NCI-H510A treated with DMSO at 0.1 percent for 48 hours (cell line): ENCODE measurements around the gene ZNF805.
A peak's percentile ranks its signal among the peaks of the same experiment; 100 is the strongest.
"Not testable (repeated sequence)": the region's sequence is repeated elsewhere in the genome, so short reads cannot be mapped to it uniquely, and the experiment has no call there.

ENCODE experiments used
- DNase-seq: peaks from one replicate; lab custom pipeline; 2025; lab: John Stamatoyannopoulos, UW

ZNF805 gene

DNA sequence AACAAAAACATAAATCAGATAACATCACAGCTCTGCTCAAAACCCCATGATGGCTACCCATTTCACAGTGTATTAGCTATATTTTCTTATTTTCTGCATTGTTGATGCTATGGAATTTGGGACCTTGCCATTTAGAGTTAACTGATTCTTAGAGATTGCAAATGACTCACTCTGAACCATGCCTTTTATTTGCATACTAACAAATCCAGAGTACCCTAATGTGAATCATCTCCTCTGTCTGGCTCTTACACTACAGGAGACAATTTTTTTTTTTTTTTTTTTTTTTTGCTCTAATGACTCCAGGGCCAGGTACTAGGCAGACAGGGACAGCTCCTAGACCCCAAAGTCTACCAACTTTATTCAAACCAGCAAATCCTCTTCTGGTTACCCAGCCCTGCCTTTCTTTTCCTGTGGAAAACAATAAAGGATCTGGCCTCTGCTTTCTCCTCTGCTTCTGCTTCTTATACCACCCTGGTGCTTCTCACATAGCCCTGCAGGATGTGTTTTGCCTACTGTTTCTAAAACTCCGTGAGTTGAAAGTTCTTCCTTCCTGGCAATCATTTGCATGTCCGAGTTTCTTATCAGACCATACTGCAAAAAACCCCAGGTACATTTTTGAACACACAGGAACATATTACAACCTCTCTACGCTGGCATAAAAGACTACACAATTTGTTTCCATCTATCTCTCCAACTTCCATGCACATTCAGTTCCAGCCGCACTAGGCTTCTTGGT, 29.3 kb downstream of the ZNF805 start:
- DNase-seq, result no peak

DNA sequence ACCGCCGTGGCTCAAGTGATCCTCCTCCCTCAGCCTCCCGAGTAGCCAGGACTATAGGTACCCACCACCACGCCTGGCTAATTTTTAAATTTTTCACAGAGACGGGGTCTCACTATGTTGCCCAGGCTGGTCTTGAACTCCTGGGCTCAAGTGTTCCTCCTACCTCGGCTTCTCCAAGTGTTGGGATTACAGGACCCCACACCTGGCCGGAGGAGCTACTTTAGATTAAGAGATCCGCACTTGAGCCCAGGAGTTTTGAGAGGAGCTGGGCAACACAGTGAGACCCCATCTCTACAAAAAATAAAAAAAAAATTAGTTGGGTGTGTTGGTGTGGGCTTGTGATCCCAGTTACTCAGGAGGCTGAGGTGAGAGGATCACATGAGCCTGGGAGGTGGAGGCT, 30.8 kb downstream of the ZNF805 start:
- DNase-seq, result no peak

DNA sequence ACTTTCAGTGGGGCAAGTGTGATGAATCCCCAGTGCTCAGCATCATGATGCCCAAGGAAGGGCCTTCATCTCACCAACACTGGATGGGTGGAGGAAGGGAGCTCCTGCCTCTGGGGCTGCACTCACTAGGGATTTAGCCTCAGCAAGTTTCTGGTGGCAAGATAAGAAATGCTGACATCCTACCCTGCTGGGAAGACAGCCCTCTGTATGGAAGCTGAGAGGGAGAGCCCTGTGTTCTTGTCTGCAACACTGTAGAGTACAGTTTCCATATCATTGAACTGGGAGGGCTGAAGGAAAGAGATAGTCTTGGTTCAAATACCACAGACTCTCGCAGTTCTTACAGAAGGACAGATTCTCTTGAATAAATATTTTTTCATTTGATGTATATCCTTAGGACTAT, 32.6 kb downstream of the ZNF805 start:
- DNase-seq, result no peak

DNA sequence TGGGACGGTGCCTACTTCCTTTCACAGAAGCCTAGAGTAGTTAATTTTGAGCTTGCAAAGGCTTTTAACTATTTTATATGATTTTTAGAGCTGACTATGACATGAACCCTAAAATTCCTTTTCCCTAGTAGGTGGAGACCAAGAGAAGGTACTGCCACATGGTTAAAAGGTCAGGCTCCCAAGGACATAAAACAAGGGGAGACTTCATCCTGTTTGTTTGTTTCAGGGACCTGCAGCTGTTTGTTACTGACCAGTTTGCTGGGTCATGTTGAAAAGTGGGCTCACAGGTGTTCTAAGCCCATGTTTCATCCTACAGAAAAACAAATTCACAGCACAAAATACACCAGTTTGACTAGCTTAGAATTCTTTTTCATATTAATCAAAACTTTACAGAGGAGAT, 36.0 kb downstream of the ZNF805 start:
- DNase-seq, result no peak

DNA sequence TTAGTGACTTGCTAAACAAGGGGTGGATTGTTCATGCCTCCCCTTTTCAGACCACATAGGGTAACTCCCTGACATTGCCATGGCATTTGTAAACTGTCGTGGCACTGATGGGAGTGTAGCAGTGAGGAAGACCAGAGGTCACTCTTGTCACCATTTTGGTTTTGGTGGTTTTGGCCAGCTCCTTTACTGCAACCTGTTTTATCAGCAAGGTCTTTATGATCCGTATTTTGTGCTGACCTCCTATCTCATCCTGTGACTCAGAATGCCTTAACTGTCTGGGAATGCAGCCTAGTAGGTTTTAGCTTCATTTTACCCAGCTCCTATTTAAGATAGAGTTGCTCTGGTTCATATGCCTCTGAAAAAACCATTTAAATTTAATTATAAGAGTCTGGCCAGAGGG, 38.0 kb downstream of the ZNF805 start:
- DNase-seq, result not testable (repeated sequence)

DNA sequence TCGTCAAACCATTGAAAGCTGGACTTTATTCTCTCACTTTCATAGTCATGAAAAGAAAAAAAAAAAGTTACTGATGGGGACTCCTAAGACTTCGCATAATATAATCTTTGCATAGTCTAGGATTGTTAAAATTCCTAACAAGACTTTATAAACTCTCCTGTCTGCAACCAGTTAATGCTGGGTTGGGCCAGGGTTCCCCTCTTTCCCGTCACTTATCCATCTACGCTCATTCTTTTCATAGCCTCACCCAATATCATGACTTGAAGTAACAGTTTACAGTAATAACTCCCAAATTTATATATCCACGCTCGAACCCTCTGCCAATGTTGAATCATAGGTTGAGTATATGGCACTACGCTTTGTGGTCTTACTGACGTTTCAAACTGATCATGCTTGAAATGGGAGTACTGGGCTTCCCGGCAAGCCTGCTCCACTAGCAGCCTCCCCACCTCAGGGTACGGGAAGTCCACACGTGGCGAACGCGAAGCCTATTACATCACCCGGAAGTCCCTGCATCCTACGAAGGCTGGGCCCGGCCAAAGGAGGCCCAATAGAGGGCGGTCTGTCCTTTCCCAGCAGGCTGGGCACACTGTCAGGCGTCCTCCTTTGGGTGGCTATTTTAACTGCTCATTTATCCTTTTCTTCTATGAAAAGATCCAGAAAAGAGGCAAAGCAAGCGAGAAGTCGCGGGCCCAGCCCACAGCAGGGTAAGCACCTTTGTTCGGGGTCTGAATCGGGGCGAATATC, 39.2 kb downstream of the ZNF805 start:
- peak; percentile 91 for DNase-seq

DNA sequence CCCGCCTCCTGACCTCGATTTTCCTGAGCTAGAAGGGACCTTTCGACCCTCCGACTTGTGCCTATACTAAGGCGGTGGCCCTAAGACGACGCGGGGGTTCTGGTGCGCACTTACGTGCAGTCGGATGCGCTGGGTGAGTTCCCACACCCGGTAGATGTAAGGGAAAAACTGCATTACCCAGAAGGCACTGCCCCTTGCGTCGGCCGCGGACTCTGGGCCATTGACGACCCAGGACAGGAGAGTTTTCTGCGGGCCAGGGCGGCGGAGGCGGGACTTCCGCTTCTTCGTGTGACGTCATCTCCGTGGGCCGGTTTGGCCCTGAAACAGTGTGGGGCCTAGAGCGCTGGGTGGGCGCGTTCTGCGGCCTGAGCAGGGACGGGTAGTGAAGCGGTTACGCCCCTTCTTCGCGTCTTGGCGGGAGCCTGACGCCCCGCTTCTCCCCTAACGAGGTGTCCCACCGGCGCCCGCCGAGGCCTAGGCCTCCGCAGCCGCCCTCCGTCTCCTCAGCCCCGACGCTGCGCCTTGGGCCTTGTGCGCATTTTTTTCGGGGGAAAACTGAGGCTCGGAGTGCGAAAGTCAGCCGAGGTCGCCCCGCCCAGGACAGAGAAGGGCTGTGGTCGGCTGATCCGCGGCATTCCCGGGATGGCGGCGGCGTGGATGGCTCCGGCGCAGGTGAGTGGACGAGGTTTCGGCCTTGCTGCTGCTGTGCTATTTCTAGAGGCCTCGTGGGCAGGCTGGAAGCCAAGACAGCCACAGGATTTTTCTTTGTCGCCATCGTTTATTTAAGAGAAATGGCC, 39.9 kb downstream of the ZNF805 start, which contains the start of gene ZNF460:
ZNF460 (plus strand) TSS at position 321 of the 797 bp plus-strand sequence; CDS start at position 643, 322 bp downstream.
- peak; percentile 85 for DNase-seq

DNA sequence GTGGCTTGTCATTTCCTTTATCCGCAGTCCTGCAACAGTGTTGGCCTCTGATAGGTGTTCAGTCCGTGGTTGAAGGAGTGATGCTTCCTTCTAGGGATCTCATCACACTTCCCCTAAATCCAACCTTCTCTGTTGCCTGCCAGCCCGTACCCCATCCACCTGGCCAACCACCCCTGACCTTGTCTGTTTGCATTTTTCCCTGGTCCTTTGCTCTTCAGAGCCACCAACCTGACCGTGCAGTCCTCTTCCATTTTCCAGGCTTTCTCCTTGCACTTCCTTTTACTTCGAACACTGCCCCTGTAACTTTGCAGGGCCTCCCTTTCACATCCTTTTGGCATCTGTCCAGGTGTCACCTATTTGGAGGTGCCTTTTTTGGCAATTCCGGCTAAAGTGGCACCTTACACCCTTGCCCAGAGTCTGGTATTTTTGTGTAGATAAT, 40.5 kb downstream of the ZNF805 start:
- no peak for DNase-seq

DNA sequence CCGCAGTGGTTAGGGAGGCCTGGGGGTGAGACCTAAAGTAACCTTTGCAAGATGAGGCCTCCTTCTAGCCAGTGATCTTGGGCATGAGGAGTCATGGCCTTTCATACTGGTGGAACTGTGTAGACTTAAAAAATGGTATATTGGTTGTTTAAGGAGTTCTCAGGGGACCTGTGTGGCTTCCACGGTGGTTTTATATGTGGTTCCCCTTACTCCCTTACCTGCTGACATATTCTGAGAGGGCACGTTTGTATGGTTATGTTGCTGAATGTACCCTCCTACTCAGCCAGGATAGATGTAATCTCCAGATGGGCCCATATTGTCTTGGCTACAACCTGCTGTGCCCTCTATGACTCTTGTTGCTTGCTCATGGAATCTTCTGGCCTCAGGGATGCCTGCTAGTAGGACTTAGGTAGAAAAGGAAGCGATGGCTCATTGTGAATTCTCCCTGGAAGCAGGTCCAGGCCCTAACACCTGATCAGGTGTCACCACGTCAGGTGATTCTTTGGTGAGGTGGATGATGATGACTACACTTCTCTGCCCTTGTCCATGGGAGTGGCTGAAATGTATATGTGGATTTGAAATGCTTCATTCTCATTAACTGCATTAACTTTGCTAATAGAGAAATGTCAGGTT, 41.7 kb downstream of the ZNF805 start:
- no peak for DNase-seq

DNA sequence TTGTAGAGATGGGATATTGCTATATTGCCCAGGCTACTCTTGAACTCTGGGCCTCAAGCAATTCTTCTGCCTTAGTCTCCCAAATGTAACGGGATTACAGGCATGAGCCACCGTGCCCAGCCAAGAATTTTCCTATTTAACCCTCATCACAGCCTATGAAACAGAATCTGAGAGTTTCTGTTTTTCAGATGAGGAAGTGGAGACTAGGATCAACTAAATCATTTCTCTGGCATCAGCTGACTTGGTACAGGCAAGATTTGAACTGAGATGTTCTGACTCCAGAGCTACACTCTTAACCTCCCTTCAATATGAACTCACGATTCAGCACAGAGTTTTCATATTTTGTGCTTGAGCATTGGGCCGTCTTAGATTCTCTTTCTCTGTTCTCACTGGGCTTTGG, 47.9 kb downstream of the ZNF805 start:
- DNase-seq, result no peak

DNA sequence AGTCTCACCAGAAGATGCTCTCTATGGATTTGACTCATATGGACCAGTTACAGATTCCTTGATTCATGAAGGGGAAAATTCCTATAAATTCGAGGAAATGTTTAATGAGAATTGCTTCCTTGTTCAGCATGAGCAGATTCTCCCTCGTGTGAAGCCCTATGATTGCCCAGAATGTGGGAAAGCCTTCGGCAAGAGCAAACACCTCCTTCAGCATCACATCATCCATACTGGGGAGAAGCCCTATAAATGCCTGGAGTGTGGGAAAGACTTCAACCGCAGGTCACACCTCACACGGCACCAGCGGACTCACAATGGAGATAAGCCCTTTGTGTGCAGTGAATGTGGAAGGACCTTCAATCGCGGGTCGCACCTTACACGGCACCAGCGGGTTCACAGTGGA, 50.5 kb downstream of the ZNF805 start:
- no peak for DNase-seq

DNA sequence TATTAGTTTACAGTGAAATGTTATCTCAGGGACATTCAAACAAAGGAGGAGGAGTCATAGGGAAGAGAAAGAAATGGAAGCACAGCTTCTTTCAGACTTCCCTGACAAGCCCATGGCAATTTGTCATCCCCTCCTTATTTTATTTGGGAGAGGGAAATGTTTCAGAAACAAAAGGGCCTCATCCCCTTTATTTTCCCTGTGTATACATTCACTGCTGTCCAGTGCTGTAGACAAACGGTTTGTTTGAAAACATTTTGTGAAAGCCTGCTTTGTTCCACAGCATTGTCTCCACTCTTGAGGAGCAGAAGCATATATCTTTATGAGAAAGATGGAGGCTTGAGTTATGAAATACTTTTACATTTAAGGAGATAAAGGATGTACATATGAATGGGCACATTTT, 52.1 kb downstream of the ZNF805 start:
- no peak for DNase-seq

DNA sequence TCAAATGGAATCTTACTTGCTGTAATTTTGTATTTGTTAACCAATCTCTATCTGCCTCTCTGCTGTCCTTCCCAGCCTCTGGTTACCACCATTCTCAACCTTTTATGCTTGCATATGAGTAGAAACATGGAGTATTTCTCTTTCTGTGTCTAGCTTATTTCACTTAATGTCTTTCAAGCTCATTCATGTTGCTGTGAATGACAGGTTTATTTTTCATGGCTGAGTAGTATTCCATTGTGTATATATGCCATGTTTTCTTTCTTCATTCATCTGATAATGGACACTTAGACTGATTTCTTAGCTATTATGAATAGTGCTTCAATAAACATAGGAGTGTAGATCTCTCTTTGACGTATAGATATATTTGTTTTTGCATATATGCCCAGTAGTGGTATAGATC, 53.3 kb downstream of the ZNF805 start:
- no peak for DNase-seq

DNA sequence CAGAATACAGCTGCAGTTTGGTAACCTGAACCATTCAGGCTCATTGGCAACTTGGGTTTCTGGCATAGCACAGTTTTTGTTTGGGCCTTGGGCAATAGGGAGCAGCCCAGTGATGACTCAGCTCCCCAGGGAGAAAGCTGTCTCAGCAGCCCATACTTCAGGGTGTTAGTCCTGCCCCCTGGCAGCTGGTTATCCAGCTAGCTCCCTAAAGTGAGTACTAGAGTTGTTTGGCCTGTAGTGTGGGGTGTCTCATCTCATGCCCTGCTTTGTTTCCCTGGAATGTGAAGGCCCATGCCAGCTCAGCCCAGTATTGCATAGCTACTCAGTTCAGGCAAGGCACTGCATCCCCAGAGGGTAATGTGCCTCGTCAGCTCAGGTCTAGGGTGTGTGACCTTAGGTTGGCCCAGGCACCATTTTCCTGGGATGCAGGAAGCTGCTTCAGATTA, 61.6 kb downstream of the ZNF805 start:
- no peak for DNase-seq

DNA sequence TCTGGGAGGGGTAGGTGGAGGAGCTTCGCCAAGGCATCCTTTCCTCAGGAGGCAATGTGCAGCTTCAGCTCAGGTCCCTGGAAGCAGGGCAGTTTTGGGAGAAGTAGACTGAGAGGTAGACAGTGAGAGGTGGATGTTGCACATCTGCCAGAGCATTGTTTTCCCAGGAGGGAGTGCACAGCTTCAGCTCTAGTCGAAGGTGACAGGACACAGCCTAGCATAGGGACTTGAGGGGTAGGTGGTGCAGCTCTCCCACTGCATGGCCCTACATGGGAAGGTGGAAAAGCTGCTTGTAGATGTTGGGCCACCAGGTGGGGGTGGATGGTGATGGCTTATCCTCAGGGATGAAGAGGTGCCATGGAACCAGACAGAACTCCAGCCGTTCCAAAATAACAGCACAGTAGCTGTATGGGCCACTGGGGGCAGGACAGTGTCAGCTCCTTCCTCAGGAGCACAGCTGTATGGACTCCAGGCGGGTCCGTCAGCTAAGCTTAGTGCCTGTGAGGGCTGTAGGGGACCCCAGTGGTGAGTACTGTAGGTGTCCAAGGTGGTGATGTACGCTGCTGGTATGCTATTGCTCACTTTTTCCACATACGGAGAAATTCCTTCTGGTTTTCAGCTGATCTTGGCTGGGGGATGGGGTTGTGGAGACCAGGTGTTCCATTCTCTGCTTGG, 62.4 kb downstream of the ZNF805 start:
- no peak for DNase-seq
